Activated naive CD8-positive, alpha-beta T cell treated with anti-CD3 and anti-CD28 coated beads for 36 hours (primary cell): Measurements from ENCODE around the gene ACER2. TPM values are rescaled to one million over a fixed set of nuclear protein-coding genes. Genes with fewer than 3 reads are reported as not detected.
"Not testable (repeated sequence)": the region's sequence is repeated elsewhere in the genome, so short reads cannot be mapped to it uniquely, and the experiment has no call there.

Source experiments
- DNase-seq: peaks from one replicate; pipeline ENCODE4 v3.0.0; 2021
- H3K27ac Mint-ChIP-seq: one replicate; pipeline ENCODE4 v1.8.0; 2022; ENCODE audit warnings: mild to moderate bottlenecking, moderate library complexity, mixed read lengths
- H3K27me3 Mint-ChIP-seq: one replicate; pipeline ENCODE4 v1.8.0; 2022; ENCODE audit warnings: mild to moderate bottlenecking, mixed read lengths
- H3K36me3 Mint-ChIP-seq: one replicate; pipeline ENCODE4 v1.8.0; 2021; ENCODE audit warnings: mild to moderate bottlenecking, mixed read lengths
- H3K4me1 Mint-ChIP-seq: one replicate; pipeline ENCODE4 v1.8.0; 2021; ENCODE audit warnings: mixed read lengths
- H3K4me3 Mint-ChIP-seq: one replicate; pipeline ENCODE4 v1.8.0; 2022; ENCODE audit warnings: mild to moderate bottlenecking, moderate library complexity, mixed read lengths
- H3K9me3 Mint-ChIP-seq: one replicate; pipeline ENCODE4 v1.8.0; 2022; ENCODE audit warnings: mixed read lengths
- total RNA-seq, 2 experiments: library from RNA; stranded (reverse); gene quantifications; one replicate each; pipeline ENCODE4 v1.2.3, GENCODE V29; 2021

The ACER2 gene
- total RNA-seq, 2 experiments from 2014 or later = 1.3 to 1.5 TPM

DNA sequence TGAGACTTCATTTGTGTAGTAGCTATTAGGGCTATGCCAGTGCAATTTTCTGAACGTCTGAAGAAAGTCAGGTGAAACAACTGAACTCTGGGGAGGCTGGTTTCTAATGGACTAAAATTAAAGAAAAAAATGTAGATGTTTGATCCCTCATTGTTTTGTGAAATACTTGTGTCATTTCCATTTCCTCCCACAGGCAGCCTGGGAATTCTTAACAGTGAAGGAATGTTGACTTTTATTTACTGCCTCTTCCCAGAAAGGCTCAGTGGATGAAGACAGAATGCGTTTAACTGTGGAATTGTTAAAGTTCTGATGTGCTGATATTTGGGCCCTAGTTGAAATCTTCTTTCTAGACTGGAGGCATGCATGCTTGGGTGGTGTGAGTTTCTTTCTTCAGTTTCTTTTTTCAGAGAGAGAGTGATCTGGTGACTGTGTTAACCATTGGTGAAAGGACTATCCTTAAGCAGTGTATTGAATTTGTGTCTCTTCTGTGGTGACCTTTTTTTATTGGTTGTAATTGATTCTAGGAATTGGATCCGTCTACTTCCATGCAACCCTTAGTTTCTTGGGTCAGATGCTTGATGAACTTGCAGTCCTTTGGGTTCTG, 15.5 kb downstream of the ACER2 start:
- Mint-ChIP-seq H3K36me3 (peaks cover 6% of the 10 kb centered on the region), H3K4me1 (peaks cover 4% of the 10 kb centered on the region), H3K27me3 (no peaks in the 10 kb centered on the region), H3K27ac (no peak overlapping the region), H3K4me3 (no peak overlapping the region), H3K9me3 (no peaks in the 10 kb centered on the region)
- DNase-seq = no peak

DNA sequence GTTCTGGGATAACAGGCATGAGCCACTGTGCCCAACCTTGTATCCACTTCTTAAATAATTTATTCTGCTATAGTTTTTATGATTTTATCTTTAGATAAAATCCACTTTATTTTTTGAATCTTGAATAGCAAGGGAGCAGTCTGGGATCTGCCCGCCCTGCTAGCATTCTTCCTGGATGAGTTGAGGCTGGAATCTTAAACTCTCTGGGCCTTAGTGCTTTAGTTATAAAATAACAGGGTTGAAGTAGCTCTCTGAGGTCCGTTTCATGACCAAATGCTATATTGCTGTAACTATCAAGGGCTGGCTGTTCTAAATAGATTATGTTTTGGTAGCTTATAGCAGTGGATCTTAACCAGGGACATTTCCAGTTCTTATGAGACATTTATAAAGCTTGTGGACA, 20.8 kb downstream of the ACER2 start:
- no peaks in the 10 kb centered on the region for H3K27me3 Mint-ChIP-seq

DNA sequence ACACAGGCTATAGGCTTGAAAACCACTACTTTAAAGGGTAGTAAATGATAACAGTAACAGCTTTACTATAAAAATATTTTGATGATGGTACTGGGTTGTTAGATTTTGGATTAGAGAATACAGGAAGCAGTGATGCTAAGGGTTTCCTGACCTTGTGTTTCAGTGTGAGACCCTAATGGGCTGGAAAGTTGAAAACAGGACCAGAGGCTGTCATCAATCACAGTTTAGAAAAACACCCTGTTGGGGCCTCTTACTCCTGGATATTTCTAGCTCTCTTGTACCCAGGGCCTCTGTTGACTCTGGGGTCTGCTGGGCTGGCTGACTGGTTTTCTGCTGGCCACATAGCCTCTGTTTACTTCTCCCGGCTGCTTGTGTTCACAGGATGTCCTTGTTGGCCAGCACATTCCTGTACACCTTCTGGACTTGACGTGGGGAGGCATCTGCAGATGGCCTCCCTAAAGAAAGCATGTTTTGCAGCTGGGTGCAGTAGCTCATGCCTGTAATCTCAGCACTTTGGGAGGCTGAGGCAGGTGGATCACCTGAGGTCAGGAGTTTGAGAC, 21.5 kb downstream of the ACER2 start:
- Mint-ChIP-seq H3K27ac (no peak overlapping the region), H3K4me1 (no peaks in the 10 kb centered on the region), H3K36me3 (peaks cover 9% of the 10 kb centered on the region), H3K9me3 (no peaks in the 10 kb centered on the region), H3K4me3 (no peak overlapping the region), H3K27me3 (no peaks in the 10 kb centered on the region)
- no peak for DNase-seq

More for the DNA sequence above, 20.8 kb downstream of the ACER2 start:
- H3K4me3 Mint-ChIP-seq = no peak overlapping the region
- H3K4me1 Mint-ChIP-seq = no peaks in the 10 kb centered on the region
- no peak overlapping the region for H3K27ac Mint-ChIP-seq
- H3K9me3 Mint-ChIP-seq = no peaks in the 10 kb centered on the region
- DNase-seq = no peak
- peaks cover 6% of the 10 kb centered on the region for H3K36me3 Mint-ChIP-seq

DNA sequence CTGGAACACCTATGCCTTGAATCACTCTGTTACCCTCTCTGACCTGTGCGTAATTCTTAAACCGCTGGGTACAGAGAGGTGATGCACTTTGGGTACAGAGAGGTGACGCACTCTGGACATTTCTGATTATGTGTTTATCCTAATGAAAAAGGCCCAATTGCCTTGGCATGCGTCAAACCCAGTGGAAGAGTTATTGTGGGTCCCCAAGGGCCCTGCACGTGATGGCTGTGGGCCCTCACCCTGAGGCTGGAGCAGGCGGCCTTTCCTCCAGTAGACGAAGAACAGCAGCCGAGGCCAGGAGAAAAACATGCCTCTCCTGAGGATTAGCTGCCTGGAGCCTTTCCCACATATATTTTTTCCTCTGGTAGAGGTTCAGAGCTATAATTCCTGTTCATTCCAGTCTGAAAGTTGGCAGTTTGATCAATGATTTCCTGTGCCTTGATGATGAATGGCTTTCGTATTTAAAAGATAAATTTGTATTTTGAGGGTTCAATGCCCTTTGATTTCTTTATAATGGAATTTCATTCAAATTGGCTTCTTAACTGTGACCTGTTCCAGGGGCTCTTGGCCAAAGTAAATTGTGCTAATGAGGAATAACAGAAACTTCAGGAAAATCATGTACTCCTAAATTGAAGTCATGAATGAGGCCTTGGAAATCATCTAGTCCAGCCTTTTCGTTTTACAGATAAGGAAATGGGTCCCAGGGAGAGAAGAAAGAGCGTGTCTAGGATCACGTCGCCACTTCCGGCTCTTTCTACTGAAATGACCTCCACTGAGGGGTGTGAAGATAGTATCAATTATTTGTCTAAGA, 22.8 kb downstream of the ACER2 start:
- H3K4me1 Mint-ChIP-seq = no peaks in the 10 kb centered on the region

DNA sequence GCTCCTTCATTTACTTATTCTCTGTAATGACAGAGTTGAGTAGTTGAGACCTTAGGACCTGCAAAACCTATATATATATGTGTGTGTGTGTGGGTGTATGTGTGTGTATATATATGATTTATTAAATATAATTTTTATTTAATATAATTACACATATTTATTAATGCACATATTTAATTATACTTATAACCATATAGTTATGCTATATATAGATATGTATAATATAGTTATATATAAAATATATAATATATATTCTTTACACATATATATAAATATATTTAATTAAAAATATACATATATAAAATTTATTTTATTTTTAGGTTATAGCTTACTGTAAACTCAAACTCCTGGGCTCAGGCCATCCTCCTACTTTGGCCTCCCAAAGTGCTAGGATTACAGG, 23.7 kb downstream of the ACER2 start:
- Mint-ChIP-seq H3K27me3 (no peaks in the 10 kb centered on the region), H3K27ac (no peak overlapping the region), H3K36me3 (peaks cover 7% of the 10 kb centered on the region), H3K9me3 (no peaks in the 10 kb centered on the region), H3K4me3 (no peak overlapping the region), H3K4me1 (no peaks in the 10 kb centered on the region)
- DNase-seq = no peak

More for the DNA sequence above, 22.8 kb downstream of the ACER2 start:
- peaks cover 7% of the 10 kb centered on the region for H3K36me3 Mint-ChIP-seq
- H3K9me3 Mint-ChIP-seq = no peaks in the 10 kb centered on the region
- H3K4me3 Mint-ChIP-seq = no peak overlapping the region
- no peak overlapping the region for H3K27ac Mint-ChIP-seq
- no peaks in the 10 kb centered on the region for H3K27me3 Mint-ChIP-seq
- DNase-seq = no peak

DNA sequence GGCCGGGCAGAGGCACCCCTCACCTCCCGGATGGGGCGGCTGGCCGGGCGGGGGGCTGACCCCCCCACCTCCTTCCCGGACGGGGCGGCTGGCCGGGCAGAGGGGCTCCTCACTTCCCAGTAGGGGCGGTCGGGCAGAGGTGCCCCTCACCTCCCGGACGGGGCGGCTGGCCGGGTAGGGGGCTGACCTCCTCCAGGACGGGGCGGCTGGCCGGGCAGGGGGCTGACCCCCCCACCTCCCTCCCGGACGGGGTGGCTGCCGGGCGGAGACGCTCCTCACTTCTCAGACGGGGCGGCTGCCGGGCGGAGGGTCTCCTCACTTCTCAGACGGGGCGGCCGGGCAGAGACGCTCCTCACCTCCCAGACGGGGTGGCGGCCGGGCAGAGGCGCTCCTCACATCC, 24.9 kb downstream of the ACER2 start:
- H3K9me3 Mint-ChIP-seq, H3K36me3 Mint-ChIP-seq, H3K27ac Mint-ChIP-seq, DNase-seq, H3K4me3 Mint-ChIP-seq, H3K27me3 Mint-ChIP-seq, H3K4me1 Mint-ChIP-seq: not testable (repeated sequence)

DNA sequence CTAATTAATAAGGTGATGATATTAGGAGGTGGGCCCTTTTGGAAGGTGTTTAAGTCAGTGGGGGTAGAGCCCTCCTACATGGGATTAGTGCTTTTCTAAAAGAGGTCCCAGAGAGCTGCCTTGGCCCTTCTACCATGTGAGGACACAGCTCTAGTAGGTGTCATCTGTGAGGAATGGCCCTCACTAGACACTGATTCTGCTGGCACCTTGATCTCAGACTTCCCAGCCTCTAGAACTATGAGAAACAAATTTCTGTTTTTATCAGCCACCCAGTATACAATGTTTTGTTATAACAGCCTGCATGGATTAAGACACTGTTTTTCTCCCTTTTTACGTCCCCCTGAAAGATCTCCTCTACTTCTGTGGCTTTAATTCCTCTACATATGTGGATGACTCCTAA, 31.6 kb downstream of the ACER2 start:
- no peak for DNase-seq
- Mint-ChIP-seq H3K36me3 (peaks cover 2% of the 10 kb centered on the region), H3K9me3 (no peaks in the 10 kb centered on the region), H3K27ac (no peak overlapping the region), H3K27me3 (no peaks in the 10 kb centered on the region), H3K4me3 (no peak overlapping the region), H3K4me1 (peaks cover 8% of the 10 kb centered on the region)

DNA sequence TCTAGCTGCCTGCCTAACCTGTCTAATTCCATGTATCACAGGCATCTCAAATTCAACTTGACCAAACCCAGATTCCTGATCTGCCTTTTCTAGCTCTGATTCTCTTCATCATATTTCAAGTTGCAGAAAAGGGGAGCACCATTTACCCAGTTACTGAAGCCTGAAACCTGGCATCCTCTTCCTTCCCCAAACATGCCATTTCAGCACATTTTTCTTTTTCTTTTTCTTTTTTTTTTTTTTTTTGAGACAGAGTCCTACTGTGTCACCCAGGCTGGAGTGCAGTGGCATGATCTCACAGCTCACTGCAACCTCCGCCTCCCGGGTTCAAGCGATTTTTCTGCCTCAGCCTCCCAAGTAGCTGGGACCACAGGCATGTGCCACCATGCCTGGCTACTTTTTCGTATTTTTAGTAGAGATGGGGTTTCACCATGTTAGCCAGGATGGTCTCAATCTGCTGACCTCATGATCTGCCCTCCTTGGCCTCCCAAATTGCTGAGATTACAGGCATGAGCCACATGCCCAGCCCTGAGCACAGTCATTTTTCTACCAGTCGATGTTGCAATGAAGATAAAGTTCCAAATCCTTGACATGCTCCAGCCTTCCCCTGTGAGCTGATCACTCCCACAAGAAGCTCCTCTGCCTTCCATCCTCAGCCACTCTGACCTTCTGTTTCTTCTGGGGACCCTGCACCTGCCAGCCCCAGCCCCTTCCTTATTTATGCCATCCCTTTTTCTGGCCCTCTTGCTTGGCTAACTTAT, 32.2 kb downstream of the ACER2 start:
- no peaks in the 10 kb centered on the region for H3K9me3 Mint-ChIP-seq
- H3K27ac Mint-ChIP-seq = peak overlapping the region; percentile 74
- peaks cover 2% of the 10 kb centered on the region for H3K36me3 Mint-ChIP-seq
- DNase-seq = no peak
- no peaks in the 10 kb centered on the region for H3K27me3 Mint-ChIP-seq
- H3K4me1 Mint-ChIP-seq = peaks cover 8% of the 10 kb centered on the region
- H3K4me3 Mint-ChIP-seq = no peak overlapping the region

DNA sequence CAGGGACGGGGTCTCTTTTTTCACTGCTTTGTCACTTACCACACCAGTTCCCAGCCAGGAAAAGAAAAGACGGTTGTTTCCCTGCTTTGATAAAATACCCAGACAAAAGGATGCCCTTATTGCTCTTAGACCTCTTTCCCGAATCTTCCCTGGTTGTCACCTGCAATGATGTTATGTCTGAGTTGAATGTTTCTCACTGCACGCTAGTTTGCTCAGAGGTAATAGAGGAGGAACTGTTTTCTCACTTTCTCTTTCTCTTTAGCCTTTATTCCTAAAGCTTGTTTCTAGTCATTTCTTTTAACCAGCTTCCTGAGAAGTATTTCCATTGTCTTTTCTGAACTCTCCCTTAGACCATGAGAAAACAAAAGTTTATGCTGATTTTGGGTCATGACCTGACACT, 32.9 kb downstream of the ACER2 start:
- peak overlapping the region; percentile 69 for H3K4me3 Mint-ChIP-seq
- no peak for DNase-seq
- H3K9me3 Mint-ChIP-seq = no peaks in the 10 kb centered on the region
- peak overlapping the region; percentile 74 for H3K27ac Mint-ChIP-seq
- peaks cover 8% of the 10 kb centered on the region for H3K4me1 Mint-ChIP-seq
- H3K36me3 Mint-ChIP-seq = peaks cover 2% of the 10 kb centered on the region
- no peaks in the 10 kb centered on the region for H3K27me3 Mint-ChIP-seq

DNA sequence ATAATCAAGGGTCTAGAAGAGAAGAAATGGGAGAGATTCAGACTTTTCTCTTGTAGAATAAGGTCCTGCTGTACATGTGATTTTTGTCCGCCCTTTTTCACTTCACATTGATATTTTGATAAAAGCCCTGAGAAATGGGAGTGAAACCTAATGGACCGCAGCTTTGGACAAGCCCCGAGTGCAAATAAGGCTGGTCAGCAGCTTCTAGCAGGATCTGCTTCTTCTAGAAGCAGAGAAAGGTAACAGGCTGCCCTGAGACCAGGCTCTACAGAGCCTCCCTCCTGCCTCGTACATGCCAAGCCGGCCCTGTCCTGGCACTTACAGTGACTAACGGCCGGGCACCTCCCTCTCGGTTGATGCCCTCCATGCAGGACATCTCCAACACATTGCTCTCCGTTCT, 33.4 kb downstream of the ACER2 start:
- Mint-ChIP-seq H3K27ac (no peak overlapping the region), H3K9me3 (no peaks in the 10 kb centered on the region), H3K4me1 (peaks cover 8% of the 10 kb centered on the region), H3K27me3 (no peaks in the 10 kb centered on the region), H3K36me3 (peaks cover 2% of the 10 kb centered on the region), H3K4me3 (no peak overlapping the region)
- DNase-seq = no peak

DNA sequence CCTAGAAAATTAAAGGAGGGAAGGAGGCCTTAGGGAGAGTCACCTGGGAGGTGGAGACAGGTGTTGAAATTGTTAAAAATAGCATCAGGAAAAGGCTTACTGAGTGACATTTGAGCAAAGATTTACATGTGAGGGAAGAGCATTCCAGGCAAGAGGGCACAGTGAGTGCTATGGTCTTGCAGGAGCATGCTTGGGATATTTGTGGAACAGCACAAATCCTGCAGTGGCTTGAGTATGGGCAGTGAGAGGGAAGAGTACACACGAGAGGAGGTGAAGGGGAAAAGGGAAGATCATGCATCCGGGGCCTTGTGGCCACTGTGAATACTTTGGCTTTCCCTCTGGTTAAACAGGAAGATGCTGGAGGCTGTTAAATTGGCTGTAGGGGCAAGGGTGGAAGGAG, 36.6 kb downstream of the ACER2 start:
- no peaks in the 10 kb centered on the region for H3K36me3 Mint-ChIP-seq
- peaks cover 8% of the 10 kb centered on the region for H3K4me1 Mint-ChIP-seq
- H3K9me3 Mint-ChIP-seq = no peaks in the 10 kb centered on the region
- H3K27me3 Mint-ChIP-seq = no peaks in the 10 kb centered on the region
- H3K4me3 Mint-ChIP-seq = no peak overlapping the region
- no peak overlapping the region for H3K27ac Mint-ChIP-seq
- DNase-seq = no peak

DNA sequence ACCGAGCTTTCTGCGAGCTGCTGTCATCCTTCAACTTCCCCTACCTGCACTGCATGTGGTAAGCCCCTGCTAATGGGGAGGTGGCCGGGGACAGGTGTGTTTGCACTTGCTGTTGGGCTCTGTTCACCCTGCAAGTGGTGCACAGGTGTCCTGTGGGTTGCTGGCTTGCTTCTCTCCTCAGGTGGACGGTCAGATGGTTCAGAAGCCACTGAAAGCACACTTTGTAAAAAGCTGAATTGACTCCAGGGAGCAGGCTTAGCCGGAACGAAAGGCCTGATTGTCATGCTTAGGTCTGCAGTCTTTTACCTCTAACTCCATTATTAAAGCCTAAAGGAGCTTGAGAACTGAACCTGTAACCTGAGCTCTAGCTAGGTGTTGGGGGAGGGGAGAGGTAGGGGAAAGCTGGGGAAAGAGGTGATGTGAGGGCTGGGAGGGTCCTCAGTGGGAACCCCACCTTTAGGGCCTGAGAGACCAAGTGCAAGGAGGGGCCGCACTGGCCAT, 37.6 kb downstream of the ACER2 start:
- H3K27ac Mint-ChIP-seq = no peak overlapping the region
- H3K4me1 Mint-ChIP-seq = peaks cover 5% of the 10 kb centered on the region
- H3K36me3 Mint-ChIP-seq = no peaks in the 10 kb centered on the region

DNA sequence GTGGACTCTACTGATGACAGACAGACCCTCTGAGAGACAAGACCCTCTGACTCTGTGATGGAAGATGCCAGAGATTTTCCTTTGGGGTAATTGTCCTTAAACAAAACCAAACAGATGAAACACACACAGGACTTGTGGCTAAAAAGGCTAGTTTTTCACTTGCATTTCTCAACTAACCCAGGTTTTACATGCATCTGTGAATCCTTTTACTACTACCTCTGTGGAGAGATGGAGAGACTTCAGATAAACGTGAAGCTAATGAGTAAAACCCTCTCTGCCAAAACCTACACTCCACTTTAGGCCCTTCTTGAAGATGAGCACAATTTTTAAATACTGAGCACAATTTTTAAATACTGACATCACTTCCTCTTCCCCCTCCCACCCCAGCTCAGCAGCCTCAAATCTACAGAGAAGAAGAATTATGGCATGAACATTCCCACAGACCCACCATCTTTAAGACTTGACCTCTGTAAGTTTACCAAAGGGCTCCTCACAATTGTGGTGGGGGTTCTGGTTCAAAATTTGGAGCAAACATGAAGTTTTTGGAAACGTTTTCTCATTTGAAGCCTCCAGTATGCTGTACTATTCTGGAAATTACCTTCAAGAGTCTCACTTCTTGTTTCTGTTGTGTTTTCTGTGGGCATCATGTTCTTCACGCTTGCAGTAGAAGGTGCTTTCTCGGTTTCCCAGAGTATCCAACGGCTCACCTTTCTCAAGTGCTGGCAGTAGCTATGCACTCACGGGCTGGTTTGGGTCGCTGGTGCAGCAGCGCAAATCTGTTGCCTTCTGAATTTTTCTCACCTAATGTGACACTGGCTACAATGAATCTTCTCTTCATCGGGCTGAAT, 42.7 kb downstream of the ACER2 start:
- Mint-ChIP-seq H3K27ac (peak overlapping the region; percentile 73), H3K4me3 (no peak overlapping the region), H3K9me3 (no peaks in the 10 kb centered on the region), H3K4me1 (peaks cover 6% of the 10 kb centered on the region), H3K36me3 (no peaks in the 10 kb centered on the region), H3K27me3 (no peaks in the 10 kb centered on the region)
- no peak for DNase-seq

More for the DNA sequence above, 37.6 kb downstream of the ACER2 start:
- no peak for DNase-seq
- Mint-ChIP-seq H3K27me3 (no peaks in the 10 kb centered on the region), H3K9me3 (no peaks in the 10 kb centered on the region), H3K4me3 (no peak overlapping the region)

DNA sequence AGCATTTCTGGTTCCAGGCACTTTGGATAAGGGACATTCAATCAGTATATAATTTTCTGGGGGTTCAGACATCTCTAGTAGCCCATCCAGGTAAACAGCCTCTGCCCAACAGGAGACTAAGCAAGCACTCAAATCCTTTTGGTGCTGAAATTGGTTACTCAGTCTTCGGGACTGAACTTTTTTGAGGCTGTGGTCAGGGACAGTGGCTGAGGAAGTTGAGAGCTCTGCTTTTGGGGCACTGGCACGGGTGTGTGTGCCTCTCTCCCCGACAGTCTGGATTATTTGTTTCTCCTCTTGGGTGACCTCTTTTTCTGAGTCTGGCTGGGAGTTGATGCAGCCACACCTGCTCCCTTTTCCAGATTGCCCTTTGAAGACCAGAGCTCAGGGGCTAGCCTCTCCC, 47.6 kb downstream of the ACER2 start:
- Mint-ChIP-seq H3K4me3 (no peak overlapping the region), H3K27me3 (peaks cover 3% of the 10 kb centered on the region), H3K27ac (no peak overlapping the region), H3K36me3 (no peaks in the 10 kb centered on the region), H3K9me3 (no peaks in the 10 kb centered on the region), H3K4me1 (peaks cover 13% of the 10 kb centered on the region)
- DNase-seq = no peak
